Stromal cell of bone marrow (primary cell): ENCODE results near the gene ZNF609.

ENCODE experiments used
- DNase-seq: peaks from one replicate; pipeline ENCODE4 v3.0.0-alpha.2; 2012; ENCODE audit warnings: low read depth

The ZNF609 gene

DNA sequence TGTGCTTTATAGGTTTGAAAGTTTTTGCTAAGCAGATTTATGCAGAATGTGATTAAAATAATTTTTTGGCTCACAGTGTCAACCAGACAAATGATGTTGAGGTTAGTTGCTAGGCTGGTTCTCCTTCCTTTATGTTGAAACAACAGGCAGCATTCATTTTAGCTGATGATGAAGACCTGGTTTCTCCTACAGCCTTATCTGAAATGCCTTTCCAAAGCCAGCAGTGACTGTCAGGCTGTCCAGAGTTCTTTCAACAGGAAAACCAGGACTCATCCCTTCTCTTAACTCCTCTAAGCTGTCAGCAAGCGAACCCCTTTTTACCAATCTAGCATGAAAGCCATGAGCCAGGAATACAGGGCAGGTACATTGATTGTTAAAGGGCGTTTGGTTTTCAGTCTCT, 84.1 kb downstream of the ZNF609 start:
- no peak for DNase-seq

GRCh38 chr15:64547275-64547674, 86.9 kb downstream of the ZNF609 start:
- DNase-seq: no peak

DNA sequence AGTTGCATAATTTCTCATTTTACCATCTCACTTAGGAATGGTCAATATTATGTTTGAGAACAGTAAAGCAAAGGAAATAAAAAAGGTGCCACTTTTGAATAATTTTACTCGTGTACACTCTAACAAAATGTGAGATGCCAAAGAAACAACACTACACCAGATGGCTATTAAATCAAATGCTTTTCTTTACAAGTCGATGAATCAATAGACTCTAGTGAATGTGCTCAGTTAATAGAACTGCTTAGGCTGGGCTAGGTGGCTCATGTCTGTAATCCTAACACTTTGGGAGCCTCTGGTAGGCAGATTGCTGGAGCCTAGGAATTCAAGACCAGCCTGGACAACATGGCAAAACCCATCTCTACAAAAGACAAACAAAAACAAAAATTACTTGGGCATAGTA, 87.9 kb downstream of the ZNF609 start:
- DNase-seq: no peak

- no peak for DNase-seq
Measured at GRCh38 chr15:64549860-64550259, 89.5 kb downstream of the ZNF609 start.

GRCh38 chr15:64552281-64552948, 92.0 kb downstream of the ZNF609 start:
- no peak for DNase-seq

DNA sequence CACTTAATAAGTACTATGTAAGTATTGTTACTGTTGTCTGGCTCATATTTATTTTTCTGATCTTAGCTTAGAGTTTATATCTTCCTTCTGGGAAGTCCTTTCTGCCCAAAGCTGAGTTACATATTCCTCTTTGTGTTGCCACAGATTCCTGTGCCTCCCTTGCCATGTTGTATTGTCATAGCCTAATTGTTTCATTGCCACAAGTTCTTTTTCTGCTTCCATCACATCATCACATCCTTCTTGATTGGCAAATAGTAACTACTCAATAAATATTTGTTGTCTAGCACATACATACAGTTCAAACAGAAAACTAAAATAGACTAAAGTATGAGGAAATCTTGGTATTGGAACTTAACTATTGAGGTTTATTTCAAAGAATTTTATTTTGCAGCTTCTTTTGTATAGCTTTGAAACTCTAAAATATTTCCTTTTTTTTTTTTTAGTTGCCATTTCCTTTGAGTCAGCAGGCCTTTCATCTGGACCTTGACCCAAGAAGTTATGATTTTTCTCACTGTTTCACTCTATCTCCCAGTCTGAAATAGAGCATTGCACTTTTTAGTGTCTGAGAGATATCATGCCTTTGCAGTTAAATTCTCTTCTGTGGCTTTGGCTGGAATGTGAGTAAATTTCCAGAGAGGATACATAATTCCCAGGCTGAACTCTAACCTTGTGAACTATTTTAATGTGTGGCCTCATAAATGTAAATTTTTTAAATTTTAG, 98.2 kb downstream of the ZNF609 start:
- DNase-seq: no peak

GRCh38 chr15:64559243-64559642, 98.9 kb downstream of the ZNF609 start:
- DNase-seq: no peak

DNA sequence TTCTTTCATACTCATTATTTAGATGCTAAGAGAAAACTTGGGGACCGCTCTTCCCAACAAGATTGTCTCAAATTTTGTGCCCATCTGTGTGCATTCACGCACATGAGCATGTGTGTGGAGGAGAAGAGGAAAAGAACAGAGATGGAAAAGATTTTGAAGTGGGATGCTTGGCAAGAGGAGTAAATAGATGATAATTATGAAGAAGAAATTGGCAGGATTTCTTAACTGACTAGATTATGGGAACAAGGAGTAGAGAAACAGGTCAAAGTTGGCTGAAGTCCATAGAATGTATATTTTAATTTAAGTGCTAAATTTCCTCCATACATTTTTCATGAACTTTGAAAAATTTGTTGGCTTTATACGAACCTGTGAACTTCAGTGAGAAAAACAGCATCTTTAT, 100.1 kb downstream of the ZNF609 start:
- no peak for DNase-seq

GRCh38 chr15:64560998-64561397, 100.6 kb downstream of the ZNF609 start:
- DNase-seq: no peak

- no peak for DNase-seq
Measured at GRCh38 chr15:64562003-64562640, 101.7 kb downstream of the ZNF609 start.

DNA sequence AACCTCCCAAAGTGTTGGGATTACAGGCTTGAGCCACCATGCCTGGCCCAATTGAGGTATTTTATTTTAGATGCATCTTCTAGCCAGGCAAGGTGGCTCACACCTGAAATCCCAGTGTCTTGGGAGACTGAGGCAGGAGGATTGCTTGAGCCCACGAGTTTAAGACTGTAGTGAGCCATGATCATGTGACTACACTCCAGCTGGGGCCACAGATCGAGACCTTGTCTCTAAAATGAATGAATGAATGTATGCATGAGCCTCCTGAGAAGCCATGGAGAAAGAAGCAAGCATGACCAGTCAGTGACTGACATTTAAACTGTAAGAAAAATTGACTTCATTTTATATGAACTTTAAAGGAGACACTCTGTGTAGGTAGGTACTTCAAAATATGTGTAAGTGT, 105.7 kb downstream of the ZNF609 start:
- no peak for DNase-seq

- DNase-seq: no peak
Measured at GRCh38 chr15:64566629-64567427, 106.5 kb downstream of the ZNF609 start.

- DNase-seq: no peak
Measured at GRCh38 chr15:64568765-64569164, 108.4 kb downstream of the ZNF609 start.

- DNase-seq: no peak
Measured at GRCh38 chr15:64571857-64572291, 111.5 kb downstream of the ZNF609 start.

DNA sequence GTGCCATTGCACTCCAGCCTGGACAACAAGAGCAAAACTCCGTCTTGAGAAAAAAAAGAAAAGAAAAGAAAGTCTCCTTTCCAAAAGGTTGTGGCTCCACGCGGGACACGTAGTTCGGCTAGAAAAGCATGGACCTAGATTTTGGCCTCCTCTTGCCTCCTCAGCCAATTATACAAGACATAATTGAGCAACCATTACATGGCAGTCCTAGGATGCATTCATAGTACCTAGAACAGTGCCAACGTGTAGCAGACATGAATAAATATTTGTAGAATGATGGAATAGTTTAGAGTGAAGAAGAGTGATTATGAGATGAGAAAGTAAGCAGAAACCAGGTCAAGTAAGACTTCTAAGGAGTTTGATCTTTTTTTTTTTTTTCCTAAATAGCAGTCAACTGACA, 112.5 kb downstream of the ZNF609 start:
- no peak for DNase-seq

GRCh38 chr15:64574301-64575017, 114.1 kb downstream of the ZNF609 start:
- DNase-seq: peak; percentile 41

DNA sequence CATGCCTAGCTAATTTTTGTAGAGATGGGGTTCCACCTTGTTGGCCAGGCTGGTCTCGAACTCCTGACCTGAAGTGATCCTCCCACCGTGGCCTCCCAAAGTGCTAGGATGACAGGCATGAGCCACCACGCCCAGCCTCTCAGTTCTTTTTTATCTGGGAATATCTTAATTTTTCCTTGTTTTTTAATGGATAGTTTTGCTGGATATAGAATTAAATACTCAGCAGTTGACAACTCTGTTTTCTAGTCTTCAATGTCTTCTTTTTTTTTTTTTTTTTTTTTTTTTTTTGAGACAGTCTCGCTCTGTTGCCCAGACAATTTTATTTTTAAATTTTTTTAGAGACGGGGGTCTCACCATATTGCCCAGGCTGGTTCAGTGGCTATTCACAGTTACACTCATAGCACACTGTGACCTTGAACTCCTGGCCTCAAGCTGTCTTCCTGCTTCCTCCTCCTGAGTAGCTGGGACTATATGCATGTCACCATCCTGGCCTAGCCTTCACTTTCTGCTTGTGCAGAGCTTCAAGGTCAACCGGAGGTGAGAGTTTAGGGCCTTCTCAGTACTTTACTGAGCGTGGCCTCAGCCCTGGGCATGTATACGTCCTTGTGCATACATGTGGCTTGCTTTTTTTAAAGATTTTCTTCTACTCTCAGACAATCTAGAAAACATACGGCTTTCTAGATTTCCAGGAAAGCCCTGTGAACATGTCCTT, 120.5 kb downstream of the ZNF609 start:
- DNase-seq: no peak

DNA sequence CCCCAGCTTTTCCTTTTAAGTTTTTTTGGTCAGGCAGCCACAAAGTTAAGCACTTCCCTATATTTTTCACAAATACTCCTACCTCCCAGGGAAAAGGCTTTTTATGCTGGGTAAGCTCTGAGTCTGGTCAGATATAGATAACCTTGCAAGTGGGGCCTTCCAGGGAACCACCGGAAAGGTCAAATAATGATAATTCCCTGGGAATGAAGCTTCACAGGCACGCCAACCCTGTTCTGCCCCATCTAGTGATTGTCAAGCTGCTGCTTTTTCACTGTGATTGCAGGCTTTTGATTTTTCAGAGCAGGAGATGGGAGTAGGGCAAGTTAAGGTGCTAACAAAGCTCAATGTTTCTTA, 121.0 kb downstream of the ZNF609 start:
- DNase-seq: no peak

DNA sequence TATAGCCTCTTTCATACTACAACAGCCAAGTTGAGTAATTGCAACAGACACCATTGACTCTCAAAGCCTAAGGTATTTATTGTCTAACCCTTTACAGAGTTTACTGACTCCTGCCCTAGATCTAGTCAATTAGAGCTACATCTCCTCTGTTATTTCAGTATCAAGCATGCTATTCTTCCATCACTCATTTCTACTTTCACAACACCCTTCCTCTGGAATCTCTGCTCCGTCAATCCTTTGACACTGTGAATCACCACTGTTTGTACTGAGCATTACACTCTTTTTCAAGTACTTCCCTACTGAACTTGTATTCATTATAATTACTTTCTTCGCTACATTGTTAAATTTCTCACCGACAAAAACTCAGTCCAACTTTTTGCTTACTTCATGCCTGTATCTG, 121.8 kb downstream of the ZNF609 start:
- no peak for DNase-seq

DNA sequence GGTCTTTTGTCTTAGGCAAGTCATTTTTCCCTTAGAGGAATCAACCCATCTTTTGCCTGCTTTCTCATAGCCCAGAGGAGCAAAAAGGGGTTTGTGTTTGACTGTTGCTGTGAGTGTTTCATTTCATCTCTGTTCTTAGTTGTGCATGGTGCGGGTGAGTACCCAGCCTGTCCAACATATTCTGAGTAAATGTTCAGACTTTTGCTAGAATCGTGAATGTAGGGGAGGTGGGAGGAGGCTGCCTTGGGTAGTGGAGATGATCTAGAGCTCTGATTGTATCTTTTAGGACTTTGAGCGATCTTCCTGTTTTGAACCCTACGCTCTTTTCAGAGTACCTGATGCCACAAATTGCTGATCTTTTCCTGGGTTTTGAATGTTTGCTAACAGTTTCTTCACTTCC, 123.1 kb downstream of the ZNF609 start:
- DNase-seq: no peak

DNA sequence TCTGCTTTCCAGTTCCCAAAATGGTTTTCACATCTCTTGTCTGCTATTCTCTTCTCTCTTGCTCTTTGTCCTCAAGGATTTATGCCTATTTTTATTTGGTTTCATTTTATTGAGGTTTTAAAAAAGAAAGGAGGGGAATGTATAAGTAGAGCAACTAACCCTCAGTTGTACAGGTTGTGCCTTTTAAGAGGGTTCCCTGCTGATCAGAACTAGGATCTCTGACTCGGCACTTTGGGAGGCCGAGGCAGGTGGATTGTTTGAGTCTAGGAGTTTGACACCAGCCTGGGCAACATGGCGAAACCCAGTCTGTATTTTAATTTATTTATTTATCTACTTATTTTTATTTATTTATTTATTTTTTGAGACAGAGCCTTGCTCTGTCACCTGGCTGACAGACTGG, 123.6 kb downstream of the ZNF609 start:
- DNase-seq: no peak
